HG02981 (cell line): ENCODE data around the gene DNAJA3.
"Not testable (repeated sequence)": the region's sequence is repeated elsewhere in the genome, so short reads cannot be mapped to it uniquely, and the experiment has no call there.

ENCODE experiments used
- ATAC-seq: cut with Tn5 transposase; IDR thresholded peaks from one replicate; pipeline ENCODE4 v1.9.1; 2021; ENCODE audit warnings: mild to moderate bottlenecking, moderate library complexity; ENCODE audit not compliant: unreplicated experiment

Gene DNAJA3

DNA sequence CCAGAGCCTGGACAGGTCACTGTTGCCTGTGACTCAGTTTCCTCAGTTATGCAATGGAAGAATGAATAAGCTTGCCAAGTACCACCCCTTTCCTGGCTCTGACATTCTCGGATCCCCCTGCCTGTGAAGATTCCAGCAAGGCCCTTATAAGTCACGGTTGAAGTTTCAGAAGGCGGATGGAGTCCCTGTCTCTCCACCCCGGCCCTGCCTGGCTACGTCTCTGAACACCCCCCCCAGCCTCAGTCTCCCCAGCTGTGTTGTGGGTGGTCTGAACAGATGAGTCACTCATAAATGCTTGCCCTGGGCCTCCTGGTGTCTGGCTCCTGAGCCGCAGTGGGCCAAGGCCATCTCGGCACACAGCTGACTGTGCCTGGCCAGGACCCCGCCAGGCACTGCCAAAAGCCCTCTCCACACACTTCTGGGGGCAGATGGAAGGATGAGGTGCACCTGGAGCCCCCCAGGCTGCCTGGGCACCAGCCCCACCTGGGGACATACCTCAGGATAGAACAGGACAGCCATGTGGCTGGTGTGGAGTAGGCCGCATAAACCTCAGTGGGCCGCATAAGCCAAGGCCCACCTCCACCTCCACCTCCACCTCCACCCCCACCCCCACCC lies 38.6 kb upstream of the DNAJA3 start:
- no peak for ATAC-seq

- no peak for ATAC-seq
Observed at GRCh38 chr16:4387781-4388180, 37.9 kb upstream of the DNAJA3 start.

GRCh38 chr16:4388271-4389021 lies 37.2 kb upstream of the DNAJA3 start:
- ATAC-seq, result no peak

DNA sequence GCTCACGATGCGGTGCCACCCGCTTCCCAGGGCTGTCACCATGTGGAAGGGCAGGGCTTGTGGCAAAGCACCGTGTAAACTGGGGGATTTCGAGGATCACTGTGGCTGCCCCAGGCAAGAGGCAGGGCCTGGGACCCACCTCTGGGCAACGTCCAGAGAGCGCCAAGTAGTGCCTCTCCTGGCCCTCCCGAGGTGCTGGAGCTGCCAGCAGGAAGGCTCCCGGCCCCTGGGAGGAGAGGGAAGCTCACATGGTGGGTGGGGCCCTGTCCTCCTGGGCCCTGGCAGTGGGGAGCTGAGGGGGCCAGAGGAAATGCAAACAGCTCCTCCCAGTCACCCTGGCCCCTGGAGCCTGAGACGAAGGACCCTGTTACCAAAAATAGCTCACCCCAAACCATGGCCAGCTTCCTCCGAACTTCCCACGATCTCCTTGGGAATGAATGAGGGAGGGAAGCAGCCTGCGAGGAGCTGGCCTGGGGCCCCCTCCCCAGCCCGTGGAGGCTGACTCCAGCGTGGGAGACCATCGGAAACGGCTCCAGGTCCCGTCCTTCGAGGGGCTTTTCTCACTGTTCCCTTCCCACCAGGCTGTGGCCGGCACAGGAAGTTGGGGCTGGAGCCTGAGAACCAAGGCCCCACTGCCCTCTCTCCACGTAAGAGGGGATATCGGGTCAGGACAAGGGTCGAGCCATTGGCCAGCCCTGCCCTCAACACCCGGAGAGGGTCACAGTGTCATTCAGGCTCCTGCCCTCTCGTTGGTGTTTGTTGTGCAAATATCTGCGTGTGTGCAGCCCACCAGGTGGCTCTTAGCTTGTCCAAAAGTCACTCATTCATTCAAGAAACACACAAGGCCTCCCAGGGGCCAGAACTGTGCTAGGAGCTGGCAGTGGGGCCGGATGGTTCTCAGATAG lies 36.4 kb upstream of the DNAJA3 start:
- no peak for ATAC-seq

DNA sequence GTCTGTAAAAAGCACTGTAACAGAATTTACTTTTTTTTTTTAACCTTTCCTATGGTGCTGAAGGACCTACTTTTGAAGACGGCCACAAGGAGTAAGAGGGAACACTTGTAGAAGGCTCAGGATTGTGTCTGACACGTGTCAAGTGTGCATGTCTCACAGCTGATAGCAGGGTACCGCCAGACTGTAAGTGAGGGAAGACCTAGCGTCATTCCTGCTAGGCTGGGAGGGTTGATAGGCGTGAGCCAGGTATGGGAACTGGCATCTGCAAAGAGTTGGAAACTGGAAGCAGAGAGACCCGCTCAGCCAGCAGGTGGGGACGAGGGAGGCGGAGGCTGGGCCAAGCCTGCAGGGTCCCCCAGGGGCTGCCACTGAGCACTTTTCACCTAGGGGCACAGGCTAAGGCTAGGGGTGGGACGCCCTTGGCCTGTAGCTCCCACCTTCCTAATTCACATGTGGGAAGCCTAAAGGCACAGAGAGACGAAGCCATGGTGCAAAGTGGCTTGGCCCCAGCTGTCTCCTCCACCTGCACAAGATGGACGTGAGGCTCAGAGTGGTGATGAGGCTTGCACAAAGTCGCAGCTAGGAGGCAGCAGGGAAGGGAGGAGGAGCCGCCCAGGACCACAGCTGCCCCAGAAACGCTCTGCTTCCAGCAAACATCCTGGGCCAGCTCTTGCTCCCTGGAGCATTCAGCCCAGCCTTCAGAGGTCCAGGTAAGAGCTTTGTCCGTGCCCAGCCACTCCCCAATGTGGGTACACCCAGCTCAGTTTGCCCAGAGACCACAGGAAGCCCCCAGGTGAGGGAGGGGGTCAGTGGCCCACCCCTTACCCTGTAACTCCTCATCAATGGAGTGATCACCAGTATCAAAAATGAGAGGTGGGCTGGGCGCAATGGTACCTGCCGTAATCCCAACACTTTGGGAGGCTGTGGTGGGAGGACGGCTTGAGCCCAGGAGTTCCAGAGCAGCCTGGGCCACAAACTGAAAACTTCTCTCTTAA lies 35.1 kb upstream of the DNAJA3 start:
- ATAC-seq, result no peak

- no peak for ATAC-seq
Observed at GRCh38 chr16:4391631-4392381, 33.9 kb upstream of the DNAJA3 start.

GRCh38 chr16:4392382-4393239 lies 33.1 kb upstream of the DNAJA3 start:
- ATAC-seq, result no peak

- ATAC-seq, result no peak
Observed at GRCh38 chr16:4393240-4393600, 32.4 kb upstream of the DNAJA3 start.

DNA sequence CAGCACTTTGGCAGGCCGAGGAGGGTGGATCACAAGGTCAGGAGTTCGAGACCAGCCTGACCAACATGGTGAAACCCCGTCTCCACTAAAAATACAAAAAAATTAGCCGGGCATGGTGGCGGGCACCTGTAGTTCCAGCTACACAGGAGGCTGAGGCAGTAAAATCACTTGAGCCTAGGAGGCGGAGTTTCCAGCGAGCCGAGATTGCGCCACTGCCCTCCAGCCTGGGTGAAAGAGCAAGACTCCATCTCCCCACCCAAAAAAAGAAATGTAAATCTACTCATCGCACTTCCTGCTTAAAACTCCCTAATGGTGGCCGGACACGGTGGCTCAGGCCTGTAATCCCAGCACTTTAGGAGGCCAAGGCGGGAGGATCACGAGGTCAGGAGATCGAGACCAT lies 31.8 kb upstream of the DNAJA3 start:
- not testable (repeated sequence) for ATAC-seq

GRCh38 chr16:4395055-4395726 lies 30.5 kb upstream of the DNAJA3 start:
- ATAC-seq, result no peak

GRCh38 chr16:4399001-4399730 lies 26.5 kb upstream of the DNAJA3 start:
- no peak for ATAC-seq

- ATAC-seq, result no peak
Observed at GRCh38 chr16:4401094-4401501, 24.6 kb upstream of the DNAJA3 start.

DNA sequence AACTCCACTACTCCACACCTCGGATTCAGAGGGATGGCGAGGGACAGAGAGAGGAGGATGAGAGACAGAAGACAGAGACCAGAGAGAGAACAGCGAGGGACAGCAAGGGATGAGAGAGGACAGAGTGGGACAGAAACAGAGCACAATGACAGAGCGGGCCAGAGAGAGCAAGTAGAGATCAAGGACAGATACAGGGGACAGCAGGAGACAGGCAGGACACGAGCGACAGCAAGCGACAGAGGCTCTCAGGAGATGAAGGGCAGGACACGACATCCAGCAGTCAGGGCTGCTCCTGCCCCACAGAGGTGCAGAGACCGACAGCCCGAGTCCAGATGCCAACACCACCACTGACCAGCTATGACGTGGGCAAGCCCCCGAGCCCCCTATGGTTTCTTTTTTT lies 24.2 kb upstream of the DNAJA3 start:
- ATAC-seq, result no peak

DNA sequence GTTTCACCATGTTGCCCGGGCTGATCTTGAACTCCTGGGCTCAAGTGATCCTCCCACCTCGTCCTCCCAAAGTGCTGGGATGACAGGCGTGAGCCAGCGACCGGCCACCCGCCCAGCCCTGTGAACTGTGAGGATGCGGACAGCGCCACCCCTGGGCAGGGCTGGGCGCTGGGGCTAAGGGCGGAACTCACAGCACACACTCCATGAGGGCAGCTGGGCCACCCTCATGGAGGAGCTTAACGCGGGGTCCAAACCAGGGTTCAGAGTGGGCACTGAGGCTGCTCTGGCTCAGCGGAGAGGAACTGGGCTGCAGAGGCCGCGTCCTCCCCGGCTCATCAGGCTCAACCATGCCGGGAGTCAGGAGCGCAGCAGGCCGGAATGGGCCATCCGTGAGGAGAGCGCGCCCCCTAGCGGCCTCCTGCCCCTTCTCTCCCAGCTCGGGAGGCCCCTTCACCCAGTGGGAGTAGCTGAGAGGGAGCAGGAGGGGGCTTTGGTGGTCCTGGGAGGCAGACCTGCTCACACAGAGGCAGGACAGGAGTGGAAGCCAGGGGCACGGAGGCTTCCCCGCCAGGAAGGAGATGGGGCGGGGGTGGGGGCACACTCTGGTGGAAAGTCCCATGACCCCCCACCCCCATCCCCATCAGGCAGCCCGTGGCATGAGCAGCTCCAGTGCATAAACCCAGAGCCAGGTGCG lies 23.1 kb upstream of the DNAJA3 start:
- ATAC-seq, result no peak

GRCh38 chr16:4403133-4403949 lies 22.3 kb upstream of the DNAJA3 start:
- no peak for ATAC-seq

GRCh38 chr16:4404247-4404966 lies 21.3 kb upstream of the DNAJA3 start:
- ATAC-seq, result no peak
